Type B pancreatic cell (in vitro differentiated cells): ENCODE measurements around the gene SNRPF. TPM values are rescaled to one million over a fixed set of nuclear protein-coding genes. Genes with fewer than 3 reads are reported as not detected.

Experiments
- DNase-seq: peaks from one replicate; pipeline ENCODE4 v3.0.0; 2021; ENCODE audit warnings: mixed read lengths; ENCODE audit not compliant: unreplicated experiment; ENCODE audit errors: extremely low spot score
- H3K27ac Mint-ChIP-seq: 2 replicates; pipeline ENCODE4 v1.8.0; 2021; ENCODE audit warnings: mild to moderate bottlenecking, mixed read lengths
- H3K27me3 Mint-ChIP-seq: 2 replicates; pipeline ENCODE4 v1.8.0; 2021; ENCODE audit warnings: mixed read lengths
- H3K36me3 Mint-ChIP-seq: 2 replicates; pipeline ENCODE4 v1.8.0; 2021; ENCODE audit warnings: mixed read lengths
- H3K4me1 Mint-ChIP-seq: one replicate; pipeline ENCODE4 v1.8.0; 2021; ENCODE audit warnings: mixed read lengths; ENCODE audit not compliant: unreplicated experiment
- H3K4me3 Mint-ChIP-seq: 2 replicates; pipeline ENCODE4 v1.8.0; 2021; ENCODE audit warnings: mild to moderate bottlenecking, mixed read lengths
- H3K9me3 Mint-ChIP-seq: 2 replicates; pipeline ENCODE4 v1.8.0; 2021; ENCODE audit warnings: mixed read lengths
- total RNA-seq: library from RNA; stranded (reverse); gene quantifications from 2 replicates; pipeline ENCODE4 v1.2.1, GENCODE V29; 2021; ENCODE audit warnings: low replicate concordance
- TF ChIP-seq, protein P1 (sequence below): fragments of 200-600 bp; sonication (generic); conservative IDR thresholded peaks from 2 replicates; pipeline ENCODE4 v1.5.0; 2021; ENCODE audit warnings: antibody characterized with exemption, mild to moderate bottlenecking

Gene SNRPF
- total RNA-seq, 1 donor from 2014 or later: 42.9 TPM

DNA sequence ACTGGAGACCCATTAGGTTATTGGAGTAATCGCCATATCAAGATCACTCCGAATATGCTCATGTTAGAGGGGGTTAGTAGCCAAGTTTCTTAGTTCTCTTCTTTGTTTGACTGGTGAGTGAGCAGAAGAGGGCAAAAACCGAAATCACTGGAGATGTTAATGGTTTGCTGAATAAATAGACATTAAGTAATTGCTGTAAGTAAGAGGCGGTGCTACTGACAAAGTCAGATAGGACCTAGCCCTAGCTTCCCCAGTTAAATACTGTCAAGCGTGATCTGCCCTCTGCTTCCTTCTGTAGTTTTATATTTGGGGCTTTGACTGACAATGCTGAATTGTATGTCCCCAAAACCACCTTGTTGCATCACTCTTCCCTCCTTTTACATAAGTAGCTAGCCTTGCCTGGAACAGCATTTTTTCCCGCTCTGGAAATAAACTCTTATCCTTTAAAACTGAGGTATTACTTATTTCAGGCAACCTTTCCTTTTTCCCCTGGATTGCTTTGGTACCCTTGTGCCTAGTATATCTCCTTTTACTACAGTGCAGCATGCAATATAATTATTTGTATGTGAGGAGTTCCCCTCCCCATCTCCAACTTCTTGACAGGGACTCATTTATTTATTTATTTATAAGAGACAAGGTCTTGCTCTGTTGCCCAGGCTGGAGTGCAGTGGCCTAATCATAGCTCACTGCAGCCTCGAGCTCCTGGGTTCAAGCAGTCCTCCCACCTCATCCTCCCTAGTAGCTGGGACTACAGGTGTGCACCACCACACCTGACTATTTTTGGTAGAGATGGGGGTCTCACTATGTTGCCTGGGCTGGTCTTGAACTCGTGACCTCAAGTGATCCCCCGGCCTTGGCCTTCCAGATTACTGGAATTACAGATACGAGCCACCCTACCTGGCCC, 1.4 kb downstream of the SNRPF start:
- TF ChIP-seq, protein P1, sequence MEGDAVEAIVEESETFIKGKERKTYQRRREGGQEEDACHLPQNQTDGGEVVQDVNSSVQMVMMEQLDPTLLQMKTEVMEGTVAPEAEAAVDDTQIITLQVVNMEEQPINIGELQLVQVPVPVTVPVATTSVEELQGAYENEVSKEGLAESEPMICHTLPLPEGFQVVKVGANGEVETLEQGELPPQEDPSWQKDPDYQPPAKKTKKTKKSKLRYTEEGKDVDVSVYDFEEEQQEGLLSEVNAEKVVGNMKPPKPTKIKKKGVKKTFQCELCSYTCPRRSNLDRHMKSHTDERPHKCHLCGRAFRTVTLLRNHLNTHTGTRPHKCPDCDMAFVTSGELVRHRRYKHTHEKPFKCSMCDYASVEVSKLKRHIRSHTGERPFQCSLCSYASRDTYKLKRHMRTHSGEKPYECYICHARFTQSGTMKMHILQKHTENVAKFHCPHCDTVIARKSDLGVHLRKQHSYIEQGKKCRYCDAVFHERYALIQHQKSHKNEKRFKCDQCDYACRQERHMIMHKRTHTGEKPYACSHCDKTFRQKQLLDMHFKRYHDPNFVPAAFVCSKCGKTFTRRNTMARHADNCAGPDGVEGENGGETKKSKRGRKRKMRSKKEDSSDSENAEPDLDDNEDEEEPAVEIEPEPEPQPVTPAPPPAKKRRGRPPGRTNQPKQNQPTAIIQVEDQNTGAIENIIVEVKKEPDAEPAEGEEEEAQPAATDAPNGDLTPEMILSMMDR: no peak
- peaks cover 29% of the 10 kb centered on the region for H3K36me3 Mint-ChIP-seq
- no peak for DNase-seq
- peaks cover 9% of the 10 kb centered on the region for H3K4me1 Mint-ChIP-seq
- H3K27me3 Mint-ChIP-seq: no peaks in the 10 kb centered on the region
- H3K4me3 Mint-ChIP-seq: peak overlapping the region; percentile 65
- H3K27ac Mint-ChIP-seq: no peak overlapping the region
- H3K9me3 Mint-ChIP-seq: no peaks in the 10 kb centered on the region

DNA sequence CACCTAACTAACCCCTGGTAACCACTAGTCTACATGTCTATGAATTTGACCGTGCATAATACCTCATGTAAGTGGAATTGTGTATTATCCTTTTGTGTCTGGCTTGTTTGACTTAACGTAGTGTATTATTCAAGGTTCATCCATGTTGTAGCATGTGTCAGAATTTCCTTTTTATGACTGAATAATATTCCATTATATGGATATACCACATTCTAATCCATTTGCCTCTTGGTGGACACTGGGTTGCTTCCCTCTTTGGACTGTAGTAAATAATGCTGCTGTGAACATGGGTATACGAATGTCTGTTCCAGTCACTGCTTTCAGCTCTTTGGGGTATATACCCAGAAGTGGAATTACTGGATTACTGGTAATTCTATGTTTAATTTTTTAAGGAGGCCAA, 3.3 kb downstream of the SNRPF start:
- Mint-ChIP-seq H3K27ac (no peak overlapping the region), H3K4me3 (no peak overlapping the region), H3K27me3 (no peaks in the 10 kb centered on the region), H3K9me3 (no peaks in the 10 kb centered on the region), H3K36me3 (peaks cover 29% of the 10 kb centered on the region), H3K4me1 (peaks cover 9% of the 10 kb centered on the region)
- no peak for DNase-seq
- TF ChIP-seq, protein P1: no peak

DNA sequence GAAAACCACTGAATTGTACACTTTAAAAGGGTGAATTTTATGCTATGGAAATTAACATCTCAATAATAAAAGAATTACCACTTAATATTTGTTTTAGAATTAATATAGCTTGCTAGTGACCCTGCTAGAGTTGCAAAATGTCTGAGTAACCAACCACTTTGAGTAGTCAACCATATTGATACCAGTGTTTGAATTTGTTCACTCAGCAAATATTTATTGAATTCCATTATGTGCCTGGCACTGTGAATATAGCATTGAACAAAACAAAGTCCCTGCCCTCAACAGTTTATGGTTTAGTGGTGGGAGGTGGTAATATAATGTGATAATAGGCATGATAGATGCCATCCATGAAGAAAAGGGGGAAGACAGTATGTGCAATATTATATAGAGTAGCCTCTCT, 4.6 kb downstream of the SNRPF start:
- peaks cover 36% of the 10 kb centered on the region for H3K36me3 Mint-ChIP-seq
- peaks cover 4% of the 10 kb centered on the region for H3K4me1 Mint-ChIP-seq
- H3K4me3 Mint-ChIP-seq: no peak overlapping the region
- TF ChIP-seq, protein P1: no peak
- DNase-seq: no peak
- no peaks in the 10 kb centered on the region for H3K9me3 Mint-ChIP-seq
- H3K27ac Mint-ChIP-seq: no peak overlapping the region
- no peaks in the 10 kb centered on the region for H3K27me3 Mint-ChIP-seq

DNA sequence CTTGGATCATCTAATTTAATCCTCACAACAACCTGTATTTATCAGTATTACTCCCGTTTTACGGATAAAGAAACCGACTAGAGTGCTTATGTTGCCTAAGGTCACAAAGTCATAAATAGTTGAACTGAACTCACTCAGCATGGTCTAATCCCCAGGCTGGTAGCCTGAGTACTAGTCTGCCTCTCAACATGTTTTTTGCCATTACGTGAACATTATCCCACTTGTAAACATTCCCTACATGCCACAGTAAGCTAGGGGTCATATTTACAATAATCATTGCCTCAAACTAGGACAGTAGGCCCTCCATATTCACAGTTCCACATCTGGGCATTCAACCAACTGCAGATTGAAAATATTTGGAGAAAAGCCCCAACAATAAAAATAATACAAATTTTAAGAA, 12.1 kb downstream of the SNRPF start:
- Mint-ChIP-seq H3K36me3 (peaks cover 44% of the 10 kb centered on the region), H3K27me3 (no peaks in the 10 kb centered on the region), H3K4me1 (no peaks in the 10 kb centered on the region), H3K4me3 (no peak overlapping the region), H3K27ac (no peak overlapping the region), H3K9me3 (peaks cover 4% of the 10 kb centered on the region)
- TF ChIP-seq, protein P1: no peak
- DNase-seq: no peak

DNA sequence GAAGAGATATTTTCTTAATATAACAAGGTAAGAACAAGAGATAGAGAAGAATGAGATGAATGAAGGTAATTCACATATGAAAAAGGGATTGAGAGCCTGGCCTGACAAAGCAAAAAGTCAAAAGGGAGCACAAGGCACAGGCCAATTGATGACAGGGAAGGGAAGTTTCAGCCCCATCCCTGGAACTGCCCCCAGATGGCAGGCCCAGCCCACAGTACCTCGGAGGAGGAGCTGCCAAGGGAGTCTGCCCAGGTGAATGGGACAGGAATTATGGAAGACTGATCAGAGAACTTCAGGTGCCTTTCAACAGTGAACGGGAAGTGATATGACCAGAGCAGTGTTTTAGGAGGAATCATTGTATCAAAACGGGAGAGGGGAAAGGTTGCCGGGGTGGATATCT, 15.7 kb downstream of the SNRPF start:
- Mint-ChIP-seq H3K36me3 (peaks cover 28% of the 10 kb centered on the region), H3K4me1 (no peaks in the 10 kb centered on the region), H3K27ac (no peak overlapping the region), H3K4me3 (no peak overlapping the region), H3K9me3 (peaks cover 6% of the 10 kb centered on the region), H3K27me3 (no peaks in the 10 kb centered on the region)
- TF ChIP-seq, protein P1: no peak
- no peak for DNase-seq
